ENCODE results near the gene PSTPIP2. TPM values are rescaled to one million over a fixed set of nuclear protein-coding genes. Genes with fewer than 3 reads are reported as not detected.

PSTPIP2 gene
- polyA plus RNA-seq, 2 of the 4 experiments (the other 2 are of a cell fraction) = 0.10 to 0.19 TPM

DNA sequence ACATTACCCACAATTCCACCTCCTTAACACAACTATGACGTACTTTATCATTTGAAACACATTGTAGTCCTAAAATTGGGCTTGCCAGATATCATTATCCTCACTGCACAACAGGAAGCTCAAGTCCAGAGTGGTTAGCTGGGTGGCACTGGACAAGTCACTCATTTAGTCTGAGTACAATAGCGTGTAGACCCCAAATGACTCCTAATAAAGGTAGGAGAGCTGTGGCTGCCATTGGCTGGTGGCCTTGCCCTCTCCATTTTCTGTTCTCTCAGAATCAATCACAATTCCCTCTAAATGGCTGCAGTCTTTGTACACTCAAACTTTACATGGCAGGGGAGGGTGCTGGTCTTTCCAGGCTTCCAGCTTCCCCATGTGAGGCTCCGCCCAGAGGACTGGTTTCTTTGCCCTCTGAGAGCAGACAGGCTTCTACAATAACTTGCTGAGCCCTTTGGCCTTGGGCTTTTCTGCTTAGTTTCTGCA lies 11.7 kb downstream of the PSTPIP2 start:
- no peak overlapping the region for H3K4me2 ChIP-seq
- no peaks in the 10 kb centered on the region for H3K9me3 ChIP-seq
- ATAC-seq = no peak
- 85% methylated on average over 3 of the region's 3 CpGs for WGBS (ENCODE audit: missing lambda C conversion rate)
- TF ChIP-seq NFE2L2 (conservative IDR thresholded peaks at IDR 0.05; ENCODE audit: low read length) = no peak
- TF ChIP-seq, protein P1, sequence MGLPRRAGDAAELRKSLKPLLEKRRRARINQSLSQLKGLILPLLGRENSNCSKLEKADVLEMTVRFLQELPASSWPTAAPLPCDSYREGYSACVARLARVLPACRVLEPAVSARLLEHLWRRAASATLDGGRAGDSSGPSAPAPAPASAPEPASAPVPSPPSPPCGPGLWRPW (IDR thresholded peaks at IDR 0.05) = no peak
- TF ChIP-seq SMC3 (IDR thresholded peaks at IDR 0.05) = no peak
- TF ChIP-seq, protein P2, sequence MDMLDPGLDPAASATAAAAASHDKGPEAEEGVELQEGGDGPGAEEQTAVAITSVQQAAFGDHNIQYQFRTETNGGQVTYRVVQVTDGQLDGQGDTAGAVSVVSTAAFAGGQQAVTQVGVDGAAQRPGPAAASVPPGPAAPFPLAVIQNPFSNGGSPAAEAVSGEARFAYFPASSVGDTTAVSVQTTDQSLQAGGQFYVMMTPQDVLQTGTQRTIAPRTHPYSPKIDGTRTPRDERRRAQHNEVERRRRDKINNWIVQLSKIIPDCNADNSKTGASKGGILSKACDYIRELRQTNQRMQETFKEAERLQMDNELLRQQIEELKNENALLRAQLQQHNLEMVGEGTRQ (IDR thresholded peaks at IDR 0.05) = no peak
- no peak for TF ChIP-seq ZC3H11A (IDR thresholded peaks at IDR 0.05)
- no peak for TF ChIP-seq PHF8 (IDR thresholded peaks at IDR 0.05; ENCODE audit: borderline replicate concordance, low read depth)
- TF ChIP-seq, protein P3, sequence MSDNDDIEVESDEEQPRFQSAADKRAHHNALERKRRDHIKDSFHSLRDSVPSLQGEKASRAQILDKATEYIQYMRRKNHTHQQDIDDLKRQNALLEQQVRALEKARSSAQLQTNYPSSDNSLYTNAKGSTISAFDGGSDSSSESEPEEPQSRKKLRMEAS (IDR thresholded peaks at IDR 0.05) = no peak
- no peak for TF ChIP-seq RARB (CRISPR knock-in tag; IDR thresholded peaks at IDR 0.05)
- no peak for TF ChIP-seq BHLHE40 (IDR thresholded peaks at IDR 0.05; ENCODE audit: low read depth, low read length)
- TF ChIP-seq ZNF302 (CRISPR knock-in tag; IDR thresholded peaks at IDR 0.05) = no peak
- no peak for TF ChIP-seq TFCP2L1 (CRISPR knock-in tag; IDR thresholded peaks at IDR 0.05)
- H3K4me3 ChIP-seq = no peak overlapping the region
- H3K4me1 ChIP-seq = no peaks in the 10 kb centered on the region
- ChIA-PET POLR2A (no interaction called here), CTCF (interaction anchor here (0.6 kb wide), 1 partner anchor 113 kb away, joined by 3 read pairs; a partner anchor contains a TSS)
- no peak overlapping the region for H3K27ac ChIP-seq
- DNase-seq (ENCODE audit: low read depth in 1 of 2, low spot score in 1 of 2) = no peak
- FAIRE-seq = no peak

DNA sequence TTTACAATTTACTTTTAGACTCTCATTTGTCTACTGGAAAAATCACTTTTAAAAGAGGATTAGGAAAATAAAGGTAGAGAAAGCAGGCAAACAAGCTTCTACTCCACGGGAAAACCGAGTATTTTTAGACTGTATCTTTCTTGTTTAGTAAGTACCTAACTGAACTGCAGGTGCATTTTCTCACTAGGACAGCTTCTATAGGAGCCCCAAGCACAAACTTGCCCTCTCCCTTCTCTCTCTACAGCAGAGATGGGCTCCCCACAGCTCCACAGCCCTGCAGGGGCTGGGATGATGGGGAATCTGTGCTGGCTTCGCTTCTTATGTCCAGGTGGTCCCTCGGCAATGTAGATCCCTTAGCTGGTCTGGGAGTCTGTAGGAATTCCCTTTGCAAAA lies 16.2 kb downstream of the PSTPIP2 start:
- Histone ChIP-seq H3K27ac (no peak overlapping the region), H3K4me2 (no peak overlapping the region), H3K4me1 (no peaks in the 10 kb centered on the region), H3K4me3 (no peak overlapping the region), H3K9me3 (no peaks in the 10 kb centered on the region)
- 51% methylated on average over 4 of the region's 4 CpGs for WGBS (ENCODE audit: missing lambda C conversion rate)
- DNase-seq (ENCODE audit: low read depth in 1 of 2, low spot score in 1 of 2) (no peak), FAIRE-seq (no peak), ATAC-seq (no peak)
- no peak for TF ChIP-seq JUNB (IDR thresholded peaks at IDR 0.05)
- TF ChIP-seq TP53 (CRISPR knock-in tag; IDR thresholded peaks at IDR 0.05) = no peak
- no peak for TF ChIP-seq ZNF302 (CRISPR knock-in tag; IDR thresholded peaks at IDR 0.05)
- no peak for TF ChIP-seq FOXS1 (CRISPR knock-in tag; IDR thresholded peaks at IDR 0.05)
- no peak for TF ChIP-seq ESRRA (IDR thresholded peaks at IDR 0.05; ENCODE audit: borderline replicate concordance, low read length)
- TF ChIP-seq SMC3 (IDR thresholded peaks at IDR 0.05) = no peak
- TF ChIP-seq CHD4 (IDR thresholded peaks at IDR 0.05; ENCODE audit: borderline replicate concordance) = no peak
- no peak for TF ChIP-seq RFX5 (IDR thresholded peaks at IDR 0.05)
- no peak for TF ChIP-seq MYC (IDR thresholded peaks at IDR 0.05; ENCODE audit: borderline replicate concordance, low read length)
- TF ChIP-seq, protein P3 (IDR thresholded peaks at IDR 0.05) = no peak
- TF ChIP-seq, protein P1 (IDR thresholded peaks at IDR 0.05) = no peak
- no peak for TF ChIP-seq RNF2 (IDR thresholded peaks at IDR 0.05; ENCODE audit: borderline replicate concordance, low read depth)
- TF ChIP-seq, protein P4, sequence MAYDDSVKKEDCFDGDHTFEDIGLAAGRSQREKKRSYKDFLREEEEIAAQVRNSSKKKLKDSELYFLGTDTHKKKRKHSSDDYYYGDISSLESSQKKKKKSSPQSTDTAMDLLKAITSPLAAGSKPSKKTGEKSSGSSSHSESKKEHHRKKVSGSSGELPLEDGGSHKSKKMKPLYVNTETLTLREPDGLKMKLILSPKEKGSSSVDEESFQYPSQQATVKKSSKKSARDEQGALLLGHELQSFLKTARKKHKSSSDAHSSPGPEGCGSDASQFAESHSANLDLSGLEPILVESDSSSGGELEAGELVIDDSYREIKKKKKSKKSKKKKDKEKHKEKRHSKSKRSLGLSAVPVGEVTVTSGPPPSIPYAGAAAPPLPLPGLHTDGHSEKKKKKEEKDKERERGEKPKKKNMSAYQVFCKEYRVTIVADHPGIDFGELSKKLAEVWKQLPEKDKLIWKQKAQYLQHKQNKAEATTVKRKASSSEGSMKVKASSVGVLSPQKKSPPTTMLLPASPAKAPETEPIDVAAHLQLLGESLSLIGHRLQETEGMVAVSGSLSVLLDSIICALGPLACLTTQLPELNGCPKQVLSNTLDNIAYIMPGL (CRISPR knock-in tag; IDR thresholded peaks at IDR 0.05; ENCODE audit: borderline replicate concordance) = no peak
- no peak for TF ChIP-seq FOSL2 (IDR thresholded peaks at IDR 0.05)
- TF ChIP-seq FOSL2 (CRISPR knock-in tag; IDR thresholded peaks at IDR 0.05) = no peak
- TF ChIP-seq SREBF2 (IDR thresholded peaks at IDR 0.05) = no peak
- TF ChIP-seq RAD21 (conservative IDR thresholded peaks at IDR 0.05 in 1 of 2, IDR thresholded peaks at IDR 0.05 in 1 of 2) = no peak
- TF ChIP-seq, protein P5, sequence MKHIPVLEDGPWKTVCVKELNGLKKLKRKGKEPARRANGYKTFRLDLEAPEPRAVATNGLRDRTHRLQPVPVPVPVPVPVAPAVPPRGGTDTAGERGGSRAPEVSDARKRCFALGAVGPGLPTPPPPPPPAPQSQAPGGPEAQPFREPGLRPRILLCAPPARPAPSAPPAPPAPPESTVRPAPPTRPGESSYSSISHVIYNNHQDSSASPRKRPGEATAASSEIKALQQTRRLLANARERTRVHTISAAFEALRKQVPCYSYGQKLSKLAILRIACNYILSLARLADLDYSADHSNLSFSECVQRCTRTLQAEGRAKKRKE (CRISPR knock-in tag; IDR thresholded peaks at IDR 0.05; ENCODE audit: low read depth) = no peak
- no peak for TF ChIP-seq HEYL (CRISPR knock-in tag; IDR thresholded peaks at IDR 0.05)
- POLR2A ChIA-PET = no interaction called here
- CTCF ChIA-PET = interaction anchor here (0.5 to 1.8 kb wide), 2 partner anchors 18 to 145 kb away, joined by 3 to 7 read pairs; no protein-coding TSS in a partner anchor
